HepG2 (cell line): Measurements from ENCODE around the gene ADAMTS13. TPM values are rescaled to one million over a fixed set of nuclear protein-coding genes. Genes with fewer than 3 reads are reported as not detected.

ENCODE experiments used
- CREB1 ChIP-seq, 2 experiments: fragments of 450-650 bp in 1 of 2; IDR thresholded peaks; 2 replicates each; pipeline ENCODE4 v1.6.1; 2016 to 2017; ENCODE audit warnings: control low read depth in 1 of 2, mild to moderate bottlenecking in 1 of 2, missing compliant biosample characterization in 1 of 2, missing genetic modification characterization in 1 of 2
- EZH2 ChIP-seq: conservative IDR thresholded peaks from 2 replicates; pipeline ENCODE4 v1.6.1; 2012; ENCODE audit warnings: mild to moderate bottlenecking, low read depth, low read length, moderate library complexity
- GATA4 ChIP-seq: sonication (generic); IDR thresholded peaks from 2 replicates; pipeline ENCODE4 v1.6.1; 2016; ENCODE audit warnings: antibody characterized with exemption, low read depth, borderline replicate concordance
- MTA3 ChIP-seq: sonication (generic); formaldehyde crosslinking; IDR thresholded peaks from 2 replicates; pipeline ENCODE4 v1.4.0; 2020; ENCODE audit warnings: missing genetic modification reagents
- PBX2 ChIP-seq: IDR thresholded peaks from 2 replicates; pipeline ENCODE4 v1.6.1; 2016; ENCODE audit warnings: control low read depth
- POGK ChIP-seq: sonication (generic); formaldehyde crosslinking; conservative IDR thresholded peaks from 2 replicates; pipeline ENCODE4 v1.8.0; 2022; ENCODE audit warnings: mild to moderate bottlenecking, moderate library complexity, missing genetic modification reagents
- TEAD3 ChIP-seq: optimal IDR thresholded peaks from 2 replicates; pipeline ENCODE3; 2016; ENCODE audit warnings: borderline replicate concordance
- THAP9 ChIP-seq: sonication (generic); formaldehyde crosslinking; IDR thresholded peaks from 2 replicates; pipeline ENCODE4; 2020; ENCODE audit warnings: missing genetic modification reagents, mild to moderate bottlenecking, borderline replicate concordance
- TP53 ChIP-seq: sonication (generic); formaldehyde crosslinking; conservative IDR thresholded peaks from 2 replicates; pipeline ENCODE4 v1.4.0; 2020; ENCODE audit warnings: missing genetic modification reagents
- USF2 ChIP-seq, 2 experiments: sonication (generic) in 1 of 2; formaldehyde crosslinking in 1 of 2; IDR thresholded peaks; 2 replicates each; pipeline versions ENCODE4 v1.5.1 to v1.6.1; 2011 to 2020; ENCODE audit warnings: borderline replicate concordance in 1 of 2, low read depth in 1 of 2, low read length in 1 of 2, mild to moderate bottlenecking in 1 of 2, missing genetic modification reagents in 1 of 2, moderate library complexity in 1 of 2
- ZBTB14 ChIP-seq: sonication (generic); formaldehyde crosslinking; IDR thresholded peaks from 2 replicates; pipeline ENCODE4 v1.4.0; 2020; ENCODE audit warnings: missing genetic modification reagents
- ZBTB7A ChIP-seq: sonication (generic); formaldehyde crosslinking; IDR thresholded peaks from 2 replicates; pipeline ENCODE4 v1.8.0; 2022; ENCODE audit warnings: mild to moderate bottlenecking, missing genetic modification reagents
- ZNF143 ChIP-seq: sonication (generic); formaldehyde crosslinking; IDR thresholded peaks from 2 replicates; pipeline ENCODE4 v1.4.0; 2020; ENCODE audit warnings: missing genetic modification reagents
- polyA plus RNA-seq, 8 experiments: library from polyadenylated mRNA; depleted of rRNA in 3 of 8; stranded (reverse) in 7 of 8; unstranded in 1 of 8; fragments of >200 nt; fragmentation: Illumina TruSeq in 4 of 8; extraction: Trizol in 4 of 8; gene quantifications; 2 replicates each; pipeline versions ENCODE4 v1.2.1 to v1.2.3, GENCODE V29; 2011 to 2016; ENCODE audit warnings: low read depth in 4 of 8, missing spikeins in 1 of 8, mixed read lengths in 1 of 8; ENCODE audit not compliant: insufficient read depth in 1 of 8
- total RNA-seq, 5 experiments: library from RNA; depleted of rRNA; stranded (reverse); fragments of >200 nt; fragmentation: Illumina TruSeq; extraction: Trizol; gene quantifications; 2 replicates each; pipeline ENCODE4 v1.2.3, GENCODE V29; 2016; ENCODE audit warnings: low read depth in 1 of 5

The ADAMTS13 gene
- total and polyA plus RNA-seq, 2 of the 13 experiments (the other 11 are each of a cell fraction or from before 2014, with no cell fraction given), result 0.91 to 4.5 TPM

- TF ChIP-seq THAP9 (peak; percentile 47; the same call in 1 of the 2 replicates), PBX2 (CRISPR knock-in tag) (no peak), USF2 (IDR thresholded peaks at IDR 0.05; ENCODE audit: low read depth, low read length) (peak; percentile 52), USF2 (CRISPR knock-in tag; IDR thresholded peaks at IDR 0.05; ENCODE audit: borderline replicate concordance) (peak; percentile 84; the same call in 1 of the 2 replicates), TEAD3 (CRISPR knock-in tag) (peak; percentile 45), ZNF143 (CRISPR knock-in tag) (peak; percentile 59), ZBTB7A (peak; percentile 74; the same call in 1 of the 2 replicates), TP53 (CRISPR knock-in tag) (0 out of 2 replicates have a peak, but pooled peaks have one; percentile 18), GATA4 (no peak), ZBTB14 (CRISPR knock-in tag) (0 out of 2 replicates have a peak, but pooled peaks have one; percentile 18), POGK (CRISPR knock-in tag) (0 out of 2 replicates have a peak, but pooled peaks have one; percentile 28), EZH2 (no peak), MTA3 (CRISPR knock-in tag) (no peak), CREB1 (IDR thresholded peaks at IDR 0.05) (peak; percentile 45; the same call in 1 of the 2 replicates), CREB1 (CRISPR knock-in tag; IDR thresholded peaks at IDR 0.05) (no peak)
Observed at GRCh38 chr9:133460405-133461175, 38.4 kb downstream of the ADAMTS13 start (continued).
